ENCODE data around the gene ESPNL.
A peak's percentile ranks its signal among the peaks of the same experiment; 100 is the strongest.

ESPNL gene

DNA sequence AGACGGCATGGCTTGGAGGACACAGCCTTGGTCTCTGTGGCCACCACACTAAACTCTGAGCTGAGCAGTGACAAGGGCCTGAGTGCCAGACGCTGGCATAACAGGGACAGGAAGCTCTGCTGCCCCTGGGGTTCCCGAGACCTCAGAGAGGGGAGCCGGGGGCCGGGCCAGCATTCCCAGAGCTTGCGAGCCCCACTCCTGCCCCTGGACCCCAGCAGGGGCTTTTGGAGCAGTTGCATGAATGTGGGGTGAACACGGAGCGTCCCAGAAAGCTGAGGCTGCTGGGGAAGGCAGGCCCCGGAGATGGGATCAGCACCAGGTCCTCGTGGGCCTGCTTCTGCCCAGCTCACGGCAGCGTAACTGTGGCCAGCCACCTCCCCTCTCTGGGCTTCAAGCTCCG is 51.1 kb downstream of the ESPNL start:
- Histone ChIP-seq H3K4me2 (ENCODE audit: low read depth, low read length) (no peak overlapping the region; the same call in 1 of the 2 replicates), H3K9ac (ENCODE audit: low read length) (no peak overlapping the region), H3K4me3 (ENCODE audit: low read length) (no peak overlapping the region), H3K79me2 (ENCODE audit: low read length) (no peaks in the 10 kb centered on the region), H2AFZ (ENCODE audit: low read length) (no peak overlapping the region), H3K36me3 (replicated peaks; ENCODE audit: insufficient read depth, low read length) (no peaks in the 10 kb centered on the region), H3F3A (ENCODE audit: insufficient read depth, low read length) (no peaks in the 10 kb centered on the region), H3K9me2 (replicated peaks; ENCODE audit: insufficient read depth, low read length) (no peaks in the 10 kb centered on the region), H3K27me3 (replicated peaks; ENCODE audit: insufficient read depth, low read length) (no peaks in the 10 kb centered on the region), H3K9me3 (replicated peaks; ENCODE audit: insufficient read depth, low read length) (no peaks in the 10 kb centered on the region), H3K4me1 (ENCODE audit: low read length) (no peaks in the 10 kb centered on the region), H3K27ac (ENCODE audit: low read length) (no peak overlapping the region), H4K20me1 (ENCODE audit: insufficient read depth, low read length) (no peaks in the 10 kb centered on the region)
- no peak for DNase-seq
- no peak for TF ChIP-seq EZH2 (optimal IDR thresholded peaks at IDR 0.05; ENCODE audit: low read depth, low read length)

DNA sequence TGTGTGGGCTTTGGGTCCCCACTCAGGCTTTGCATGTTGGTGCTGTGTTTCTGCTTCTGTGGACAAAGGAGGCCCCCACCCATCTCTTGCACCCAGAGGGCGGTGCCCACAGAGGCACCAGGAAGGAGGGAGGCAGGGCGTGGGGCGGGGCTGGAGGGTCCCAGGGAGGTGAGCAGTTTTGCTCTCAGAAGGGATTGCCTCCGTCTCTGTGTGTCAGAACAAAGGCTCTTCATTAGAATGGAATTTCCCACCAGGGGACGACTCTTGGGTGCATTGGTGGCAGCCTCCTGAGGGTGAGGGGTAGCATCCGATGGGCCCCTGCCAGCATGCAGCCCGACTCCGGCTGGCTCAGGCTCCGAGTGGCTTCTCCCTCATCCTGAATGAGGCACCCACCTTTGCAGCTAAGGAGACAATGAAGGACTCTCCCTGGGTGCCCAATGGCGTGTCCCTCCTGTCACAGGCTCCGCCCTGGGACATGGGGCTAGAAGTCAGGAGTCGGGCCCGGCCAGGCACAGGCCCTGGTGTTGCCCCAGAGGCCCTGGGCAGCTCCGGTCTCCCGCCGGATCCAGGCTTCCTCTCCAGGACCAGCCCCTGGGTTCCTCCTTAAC is 51.6 kb downstream of the ESPNL start:
- H3K9me3 ChIP-seq (replicated peaks; ENCODE audit: insufficient read depth, low read length), result no peaks in the 10 kb centered on the region
- DNase-seq, result no peak

DNA sequence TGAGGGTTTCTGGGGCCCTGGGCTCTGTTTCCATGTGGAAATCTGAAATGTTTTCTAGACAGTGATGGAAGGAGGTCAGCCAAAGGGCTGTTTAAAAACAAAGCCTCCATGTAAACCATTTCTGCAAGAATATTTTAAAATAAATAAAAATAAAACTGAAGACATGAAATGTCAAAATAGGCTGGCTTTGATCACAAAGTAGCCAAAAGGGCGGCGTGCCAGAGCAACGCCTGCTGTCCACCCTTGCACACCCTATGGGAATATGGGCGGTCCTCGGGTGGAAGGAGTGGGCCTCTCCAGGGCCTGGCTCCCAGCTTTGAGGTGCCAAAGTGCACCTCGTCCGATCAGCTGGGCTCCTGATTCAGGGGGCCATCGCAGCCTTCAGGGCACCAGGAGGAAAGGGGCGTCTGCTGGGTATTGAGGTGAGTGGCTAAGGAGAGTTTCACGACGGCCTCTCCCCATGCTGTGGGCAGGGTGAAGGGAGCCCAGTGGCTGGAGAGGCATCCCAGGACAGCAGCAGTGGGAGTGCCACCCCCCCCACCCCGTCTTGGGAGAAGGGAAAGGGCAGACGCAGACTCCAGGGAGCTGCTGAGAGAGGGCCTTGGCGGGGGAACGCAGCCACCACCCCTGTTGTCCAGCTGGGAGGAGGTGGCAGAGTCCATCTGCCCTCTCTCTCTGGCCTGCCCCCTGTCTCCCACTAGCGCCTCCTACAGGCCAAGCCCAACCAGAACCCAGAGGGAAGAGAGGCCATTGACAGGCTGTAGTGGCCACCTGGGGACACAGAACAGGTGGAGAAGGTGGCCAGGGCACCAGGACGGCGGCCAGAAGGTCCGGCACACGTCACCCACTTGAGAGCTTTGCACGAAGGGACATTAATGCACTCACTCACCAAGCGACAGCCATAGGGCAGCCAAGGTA is 52.9 kb downstream of the ESPNL start:
- Histone ChIP-seq H3K4me1 (ENCODE audit: low read length) (no peaks in the 10 kb centered on the region), H3K36me3 (replicated peaks; ENCODE audit: insufficient read depth, low read length) (no peaks in the 10 kb centered on the region), H3K27me3 (replicated peaks; ENCODE audit: insufficient read depth, low read length) (no peaks in the 10 kb centered on the region), H3K9ac (ENCODE audit: low read length) (no peak overlapping the region), H3K4me2 (ENCODE audit: low read depth, low read length) (no peak overlapping the region), H3F3A (ENCODE audit: insufficient read depth, low read length) (no peaks in the 10 kb centered on the region), H4K20me1 (ENCODE audit: insufficient read depth, low read length) (no peaks in the 10 kb centered on the region), H3K79me2 (ENCODE audit: low read length) (no peaks in the 10 kb centered on the region), H2AFZ (ENCODE audit: low read length) (no peak overlapping the region), H3K9me3 (replicated peaks; ENCODE audit: insufficient read depth, low read length) (no peaks in the 10 kb centered on the region), H3K27ac (ENCODE audit: low read length) (no peak overlapping the region), H3K9me2 (replicated peaks; ENCODE audit: insufficient read depth, low read length) (no peaks in the 10 kb centered on the region), H3K4me3 (ENCODE audit: low read length) (no peak overlapping the region)
- TF ChIP-seq, protein P1, sequence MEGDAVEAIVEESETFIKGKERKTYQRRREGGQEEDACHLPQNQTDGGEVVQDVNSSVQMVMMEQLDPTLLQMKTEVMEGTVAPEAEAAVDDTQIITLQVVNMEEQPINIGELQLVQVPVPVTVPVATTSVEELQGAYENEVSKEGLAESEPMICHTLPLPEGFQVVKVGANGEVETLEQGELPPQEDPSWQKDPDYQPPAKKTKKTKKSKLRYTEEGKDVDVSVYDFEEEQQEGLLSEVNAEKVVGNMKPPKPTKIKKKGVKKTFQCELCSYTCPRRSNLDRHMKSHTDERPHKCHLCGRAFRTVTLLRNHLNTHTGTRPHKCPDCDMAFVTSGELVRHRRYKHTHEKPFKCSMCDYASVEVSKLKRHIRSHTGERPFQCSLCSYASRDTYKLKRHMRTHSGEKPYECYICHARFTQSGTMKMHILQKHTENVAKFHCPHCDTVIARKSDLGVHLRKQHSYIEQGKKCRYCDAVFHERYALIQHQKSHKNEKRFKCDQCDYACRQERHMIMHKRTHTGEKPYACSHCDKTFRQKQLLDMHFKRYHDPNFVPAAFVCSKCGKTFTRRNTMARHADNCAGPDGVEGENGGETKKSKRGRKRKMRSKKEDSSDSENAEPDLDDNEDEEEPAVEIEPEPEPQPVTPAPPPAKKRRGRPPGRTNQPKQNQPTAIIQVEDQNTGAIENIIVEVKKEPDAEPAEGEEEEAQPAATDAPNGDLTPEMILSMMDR (IDR thresholded peaks at IDR 0.05; ENCODE audit: low read length), result peak; percentile 24; the same call in 1 of the 2 replicates
- no peak for TF ChIP-seq EZH2phosphoT487 (IDR thresholded peaks at IDR 0.05; ENCODE audit: low read length)
- DNase-seq, result no peak

More for the DNA sequence above, 51.6 kb downstream of the ESPNL start:
- H3K27ac ChIP-seq (ENCODE audit: low read length), result no peak overlapping the region
- H4K20me1 ChIP-seq (ENCODE audit: insufficient read depth, low read length), result no peaks in the 10 kb centered on the region
- no peak overlapping the region for H3K9ac ChIP-seq (ENCODE audit: low read length)
- H3K4me2 ChIP-seq (ENCODE audit: low read depth, low read length), result no peak overlapping the region
- H3K27me3 ChIP-seq (replicated peaks; ENCODE audit: insufficient read depth, low read length), result no peaks in the 10 kb centered on the region
- no peaks in the 10 kb centered on the region for H3K36me3 ChIP-seq (replicated peaks; ENCODE audit: insufficient read depth, low read length)
- no peak overlapping the region for H2AFZ ChIP-seq (ENCODE audit: low read length)
- no peaks in the 10 kb centered on the region for H3K9me2 ChIP-seq (replicated peaks; ENCODE audit: insufficient read depth, low read length)
- no peaks in the 10 kb centered on the region for H3F3A ChIP-seq (ENCODE audit: insufficient read depth, low read length)
- H3K4me1 ChIP-seq (ENCODE audit: low read length), result no peaks in the 10 kb centered on the region
- no peak overlapping the region for H3K4me3 ChIP-seq (ENCODE audit: low read length)
- TF ChIP-seq EZH2 (optimal IDR thresholded peaks at IDR 0.05; ENCODE audit: low read depth, low read length), result no peak
- H3K79me2 ChIP-seq (ENCODE audit: low read length), result no peaks in the 10 kb centered on the region

DNA sequence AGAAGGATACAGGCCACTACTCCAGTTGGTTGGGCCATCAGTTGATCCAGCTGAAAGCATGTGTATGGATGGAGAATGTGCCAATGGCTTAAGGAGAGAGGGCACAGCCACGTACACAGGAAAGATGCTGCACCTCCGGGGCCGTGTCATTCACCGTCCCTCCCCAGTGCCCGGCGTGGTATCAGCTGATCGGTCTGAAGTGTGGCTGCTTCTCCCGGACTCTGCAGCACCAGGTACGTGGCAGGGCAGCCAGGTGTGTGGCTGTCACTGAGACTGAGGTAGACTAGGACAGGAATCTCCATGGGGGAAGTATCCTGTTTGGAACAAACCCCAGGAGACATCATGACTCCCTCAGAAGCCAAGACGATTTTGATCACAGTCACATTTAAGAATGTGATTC is 54.4 kb downstream of the ESPNL start:
- Histone ChIP-seq H3K9ac (ENCODE audit: low read length) (no peak overlapping the region), H3K4me2 (ENCODE audit: low read depth, low read length) (no peak overlapping the region), H3K4me1 (ENCODE audit: low read length) (no peaks in the 10 kb centered on the region), H3K9me2 (replicated peaks; ENCODE audit: insufficient read depth, low read length) (no peaks in the 10 kb centered on the region), H2AFZ (ENCODE audit: low read length) (no peak overlapping the region), H3K79me2 (ENCODE audit: low read length) (no peaks in the 10 kb centered on the region), H3F3A (ENCODE audit: insufficient read depth, low read length) (no peaks in the 10 kb centered on the region), H3K4me3 (ENCODE audit: low read length) (no peak overlapping the region), H3K36me3 (replicated peaks; ENCODE audit: insufficient read depth, low read length) (no peaks in the 10 kb centered on the region), H3K9me3 (replicated peaks; ENCODE audit: insufficient read depth, low read length) (no peaks in the 10 kb centered on the region), H3K27me3 (replicated peaks; ENCODE audit: insufficient read depth, low read length) (no peaks in the 10 kb centered on the region), H3K27ac (ENCODE audit: low read length) (no peak overlapping the region), H4K20me1 (ENCODE audit: insufficient read depth, low read length) (no peaks in the 10 kb centered on the region)
- TF ChIP-seq EZH2 (optimal IDR thresholded peaks at IDR 0.05; ENCODE audit: low read depth, low read length), result no peak
- TF ChIP-seq, protein P1 (IDR thresholded peaks at IDR 0.05; ENCODE audit: low read length), result no peak
- TF ChIP-seq EZH2phosphoT487 (IDR thresholded peaks at IDR 0.05; ENCODE audit: low read length), result no peak
- DNase-seq, result no peak
